GOT3 (cell line): ENCODE measurements around the gene ERAS.
"Not testable (repeated sequence)": the region's sequence is repeated elsewhere in the genome, so short reads cannot be mapped to it uniquely, and the experiment has no call there.

ENCODE experiments used
- DNase-seq: peaks from one replicate; lab custom pipeline; 2025; ENCODE audit warnings: mixed read lengths; lab: John Stamatoyannopoulos, UW

ERAS gene

GRCh38 chrX:48831136-48831908 is 5.0 kb downstream of the ERAS start:
- no peak for DNase-seq

- no peak for DNase-seq
Measured at GRCh38 chrX:48831909-48832291, 5.6 kb downstream of the ERAS start.

- no peak for DNase-seq
Measured at GRCh38 chrX:48833542-48834138, 7.3 kb downstream of the ERAS start.

- DNase-seq, result no peak
Measured at GRCh38 chrX:48834383-48834709, 8.0 kb downstream of the ERAS start.

- DNase-seq, result no peak
Measured at GRCh38 chrX:48835524-48836329, 9.4 kb downstream of the ERAS start, which contains the start of gene PCSK1N. PCSK1N (minus strand) TSS chrX:48835610; CDS start chrX:48835532, 78 bp downstream.

GRCh38 chrX:48839686-48840085 is 13.4 kb downstream of the ERAS start:
- DNase-seq, result no peak

- no peak for DNase-seq
Measured at GRCh38 chrX:48848847-48849246, 22.5 kb downstream of the ERAS start.

- no peak for DNase-seq
Measured at GRCh38 chrX:48852857-48853256, 26.5 kb downstream of the ERAS start.

GRCh38 chrX:48853494-48853893 is 27.2 kb downstream of the ERAS start:
- not testable (repeated sequence) for DNase-seq

- DNase-seq, result not testable (repeated sequence)
Measured at GRCh38 chrX:48854121-48854804, 27.9 kb downstream of the ERAS start.

- no peak for DNase-seq
Measured at GRCh38 chrX:48854898-48855297, 28.6 kb downstream of the ERAS start.

GRCh38 chrX:48864210-48864609 is 37.9 kb downstream of the ERAS start:
- no peak for DNase-seq

GRCh38 chrX:48872017-48872416 is 45.7 kb downstream of the ERAS start:
- not testable (repeated sequence) for DNase-seq

- DNase-seq, result not testable (repeated sequence)
Measured at GRCh38 chrX:48876944-48877343, 50.6 kb downstream of the ERAS start.
